PFSK-1 (cell line): ENCODE results near the gene CACNA1C.

Experiments
- FOXP2 ChIP-seq: optimal IDR thresholded peaks from 2 replicates; pipeline ENCODE3; 2011; ENCODE audit warnings: borderline replicate concordance, control low read depth, inconsistent platforms; ENCODE audit not compliant: insufficient read depth; ENCODE audit errors: extremely low read length, extremely low read depth
- POLR2AphosphoS5 ChIP-seq: IDR thresholded peaks from 2 replicates; pipeline ENCODE4 v1.6.1; 2012; ENCODE audit warnings: low read depth, mild to moderate bottlenecking, control low read depth, low read length, moderate library complexity
- TF ChIP-seq, protein P1 (sequence below), 2 experiments: IDR thresholded peaks; 2 replicates each; pipeline versions ENCODE4 v1.6.1 to v1.8.0; 2011 to 2012; ENCODE audit warnings: low read depth in 2 of 2, low read length in 2 of 2, control low read depth in 1 of 2, inconsistent platforms in 1 of 2, mild to moderate bottlenecking in 1 of 2, moderate library complexity in 1 of 2; ENCODE audit not compliant: insufficient read depth in 1 of 2

DNA sequence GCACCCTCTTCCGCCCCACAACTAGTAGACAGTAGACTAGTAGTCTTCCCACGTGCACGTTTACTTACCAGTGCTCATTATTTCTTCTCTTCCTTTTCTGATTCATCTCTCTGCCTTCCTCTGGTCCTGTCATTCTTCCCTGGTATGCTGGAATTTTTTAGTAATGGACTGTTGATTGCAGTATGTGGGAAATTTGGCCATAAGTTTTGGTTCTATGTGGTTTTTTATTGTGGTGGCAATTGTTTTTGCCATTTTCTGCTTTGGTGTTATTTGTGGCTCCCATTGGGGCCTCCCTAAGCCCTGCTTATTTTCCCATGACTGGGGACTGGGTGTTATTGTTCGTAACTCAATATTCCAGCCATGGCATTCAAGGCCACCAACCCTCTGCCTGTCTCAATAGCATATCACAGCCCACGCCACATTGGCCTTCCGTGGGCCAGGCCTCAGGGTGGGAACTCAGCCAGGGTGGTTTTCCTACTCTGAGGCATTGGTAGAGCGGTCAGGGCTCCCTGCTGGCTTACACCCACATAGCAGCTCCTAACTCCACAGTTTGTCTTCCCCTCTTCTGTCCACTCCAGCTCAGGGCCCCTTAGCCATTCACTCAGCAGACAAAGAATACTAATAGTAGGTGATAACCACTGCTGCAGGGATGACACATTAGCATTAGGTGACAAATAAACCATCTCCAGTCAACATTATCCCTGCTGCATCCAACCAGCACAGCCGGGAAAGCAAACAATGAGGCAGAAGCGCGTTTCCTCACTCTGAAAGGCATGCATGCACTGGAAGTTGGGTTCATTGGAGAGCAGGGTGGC is 321.5 kb downstream of the CACNA1C start:
- TF ChIP-seq FOXP2 (no peak), POLR2AphosphoS5 (no peak)
- TF ChIP-seq, protein P1, sequence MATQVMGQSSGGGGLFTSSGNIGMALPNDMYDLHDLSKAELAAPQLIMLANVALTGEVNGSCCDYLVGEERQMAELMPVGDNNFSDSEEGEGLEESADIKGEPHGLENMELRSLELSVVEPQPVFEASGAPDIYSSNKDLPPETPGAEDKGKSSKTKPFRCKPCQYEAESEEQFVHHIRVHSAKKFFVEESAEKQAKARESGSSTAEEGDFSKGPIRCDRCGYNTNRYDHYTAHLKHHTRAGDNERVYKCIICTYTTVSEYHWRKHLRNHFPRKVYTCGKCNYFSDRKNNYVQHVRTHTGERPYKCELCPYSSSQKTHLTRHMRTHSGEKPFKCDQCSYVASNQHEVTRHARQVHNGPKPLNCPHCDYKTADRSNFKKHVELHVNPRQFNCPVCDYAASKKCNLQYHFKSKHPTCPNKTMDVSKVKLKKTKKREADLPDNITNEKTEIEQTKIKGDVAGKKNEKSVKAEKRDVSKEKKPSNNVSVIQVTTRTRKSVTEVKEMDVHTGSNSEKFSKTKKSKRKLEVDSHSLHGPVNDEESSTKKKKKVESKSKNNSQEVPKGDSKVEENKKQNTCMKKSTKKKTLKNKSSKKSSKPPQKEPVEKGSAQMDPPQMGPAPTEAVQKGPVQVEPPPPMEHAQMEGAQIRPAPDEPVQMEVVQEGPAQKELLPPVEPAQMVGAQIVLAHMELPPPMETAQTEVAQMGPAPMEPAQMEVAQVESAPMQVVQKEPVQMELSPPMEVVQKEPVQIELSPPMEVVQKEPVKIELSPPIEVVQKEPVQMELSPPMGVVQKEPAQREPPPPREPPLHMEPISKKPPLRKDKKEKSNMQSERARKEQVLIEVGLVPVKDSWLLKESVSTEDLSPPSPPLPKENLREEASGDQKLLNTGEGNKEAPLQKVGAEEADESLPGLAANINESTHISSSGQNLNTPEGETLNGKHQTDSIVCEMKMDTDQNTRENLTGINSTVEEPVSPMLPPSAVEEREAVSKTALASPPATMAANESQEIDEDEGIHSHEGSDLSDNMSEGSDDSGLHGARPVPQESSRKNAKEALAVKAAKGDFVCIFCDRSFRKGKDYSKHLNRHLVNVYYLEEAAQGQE (IDR thresholded peaks at IDR 0.05; ENCODE audit: insufficient read depth in 1 of 2, low read depth in 2 of 2, low read length in 2 of 2) = no peak
